Activated CD8-positive, alpha-beta memory T cell treated with anti-CD3 and anti-CD28 coated beads, Interleukin-2, amount 50 U/mL, for 1 hour (primary cell): ENCODE results near the gene LRATD1.
"Not testable (repeated sequence)": the region's sequence is repeated elsewhere in the genome, so short reads cannot be mapped to it uniquely, and the experiment has no call there.

Source experiments
- DNase-seq: peaks from one replicate; pipeline ENCODE4 v3.0.0-alpha.2; 2020; ENCODE audit errors: extremely low read depth

The LRATD1 gene, protein sequence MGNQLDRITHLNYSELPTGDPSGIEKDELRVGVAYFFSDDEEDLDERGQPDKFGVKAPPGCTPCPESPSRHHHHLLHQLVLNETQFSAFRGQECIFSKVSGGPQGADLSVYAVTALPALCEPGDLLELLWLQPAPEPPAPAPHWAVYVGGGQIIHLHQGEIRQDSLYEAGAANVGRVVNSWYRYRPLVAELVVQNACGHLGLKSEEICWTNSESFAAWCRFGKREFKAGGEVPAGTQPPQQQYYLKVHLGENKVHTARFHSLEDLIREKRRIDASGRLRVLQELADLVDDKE

DNA sequence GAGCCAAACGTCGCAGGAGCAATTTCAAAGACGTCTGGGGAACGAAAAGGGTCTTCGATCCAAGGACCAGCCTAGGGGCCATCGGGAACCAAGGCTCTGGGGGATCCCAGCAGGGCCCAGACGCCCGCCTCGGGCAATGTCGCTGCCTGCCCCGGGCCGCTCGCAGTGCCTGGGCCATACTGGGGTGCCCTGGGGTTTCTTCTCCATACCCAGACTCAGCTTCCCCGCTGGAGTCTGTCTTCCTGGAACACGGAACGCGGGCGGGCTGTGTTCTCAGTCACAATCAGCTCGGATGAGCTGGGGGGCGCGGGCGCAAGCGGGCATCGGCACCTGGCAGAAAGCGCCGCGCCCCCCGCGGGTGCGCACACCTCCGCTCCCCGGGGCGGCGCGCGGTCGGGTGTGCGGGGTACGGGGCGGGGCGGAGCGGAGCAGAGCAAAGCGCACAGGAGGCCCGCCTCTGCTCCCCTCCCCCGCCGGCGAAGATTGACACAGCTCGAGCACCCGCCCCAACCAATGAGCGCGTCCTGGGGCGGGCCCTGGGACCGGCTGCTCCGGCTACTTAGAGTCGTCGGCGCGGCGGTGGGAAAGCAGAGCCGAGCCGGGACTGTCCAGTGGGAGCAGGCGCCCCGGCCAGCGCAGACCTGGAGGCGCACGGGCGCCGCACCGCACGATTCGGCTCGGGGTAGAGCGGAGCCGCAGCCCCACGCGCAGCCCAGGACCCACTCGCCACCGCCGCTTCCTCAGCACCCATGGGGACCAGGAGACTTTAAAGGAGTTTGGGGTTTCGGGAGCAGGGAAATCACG lies at the start of gene LRATD1:
LRATD1 (plus strand) TSS at position 585 of the 804 bp plus-strand sequence. CDS start 1,263 bp downstream, outside the sequence.
- DNase-seq, result no peak

DNA sequence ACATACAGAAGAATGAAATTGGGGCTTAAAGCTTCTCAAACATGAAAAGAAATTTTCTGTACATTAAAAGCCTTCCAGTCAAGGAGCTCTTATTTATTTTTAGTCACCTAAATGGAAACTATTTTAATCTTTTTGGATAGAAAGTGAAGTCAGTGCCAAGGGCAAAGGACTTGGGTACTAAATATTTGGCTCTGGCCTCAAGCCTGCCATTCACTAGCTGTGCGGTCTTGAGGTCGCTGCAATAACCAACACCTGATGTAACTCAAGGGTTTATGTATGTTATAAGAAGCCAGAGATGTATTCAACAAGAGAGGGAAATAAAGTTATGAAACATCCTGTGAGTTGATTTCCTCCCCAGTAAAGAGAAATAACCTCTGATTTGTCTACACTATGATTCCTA lies 49.5 kb upstream of the LRATD1 start:
- DNase-seq, result no peak

DNA sequence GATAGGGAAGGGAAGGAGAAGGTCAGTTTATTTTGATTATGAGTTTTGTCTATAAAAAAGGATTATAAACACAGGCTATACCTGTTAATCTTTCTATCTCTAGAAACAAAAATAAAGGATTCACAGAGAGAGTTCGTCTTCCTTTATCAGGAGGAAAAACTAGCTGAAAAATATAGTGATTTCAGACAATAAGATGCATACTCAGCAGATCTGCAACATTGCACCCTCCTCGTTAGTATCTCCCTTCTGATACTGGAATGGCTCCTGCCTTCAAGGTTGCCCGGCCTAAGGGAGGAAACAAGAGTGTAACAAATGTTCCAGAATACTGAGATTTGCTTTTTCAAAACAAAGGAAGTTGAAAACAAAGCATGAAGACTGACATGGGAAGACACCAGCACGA lies 48.7 kb upstream of the LRATD1 start:
- no peak for DNase-seq

DNA sequence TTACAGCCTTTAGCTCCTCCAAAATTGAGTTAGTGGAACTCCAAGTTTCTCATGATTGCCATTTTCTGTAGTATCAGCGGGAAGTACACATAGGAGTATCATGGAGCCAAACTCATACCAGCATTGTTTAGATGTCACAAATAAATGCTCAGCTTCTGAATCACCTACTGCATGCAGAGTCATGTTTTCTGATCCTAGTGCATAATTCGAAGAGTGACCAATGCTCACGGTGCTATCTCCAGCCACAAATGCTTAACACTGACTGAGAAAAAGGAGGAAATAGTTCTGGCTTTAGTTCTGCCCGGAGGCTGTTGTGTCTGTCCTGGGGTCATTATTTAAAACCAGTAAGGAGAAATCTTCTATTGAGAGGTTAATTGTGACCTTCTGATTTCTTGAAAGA lies 45.4 kb upstream of the LRATD1 start:
- no peak for DNase-seq

DNA sequence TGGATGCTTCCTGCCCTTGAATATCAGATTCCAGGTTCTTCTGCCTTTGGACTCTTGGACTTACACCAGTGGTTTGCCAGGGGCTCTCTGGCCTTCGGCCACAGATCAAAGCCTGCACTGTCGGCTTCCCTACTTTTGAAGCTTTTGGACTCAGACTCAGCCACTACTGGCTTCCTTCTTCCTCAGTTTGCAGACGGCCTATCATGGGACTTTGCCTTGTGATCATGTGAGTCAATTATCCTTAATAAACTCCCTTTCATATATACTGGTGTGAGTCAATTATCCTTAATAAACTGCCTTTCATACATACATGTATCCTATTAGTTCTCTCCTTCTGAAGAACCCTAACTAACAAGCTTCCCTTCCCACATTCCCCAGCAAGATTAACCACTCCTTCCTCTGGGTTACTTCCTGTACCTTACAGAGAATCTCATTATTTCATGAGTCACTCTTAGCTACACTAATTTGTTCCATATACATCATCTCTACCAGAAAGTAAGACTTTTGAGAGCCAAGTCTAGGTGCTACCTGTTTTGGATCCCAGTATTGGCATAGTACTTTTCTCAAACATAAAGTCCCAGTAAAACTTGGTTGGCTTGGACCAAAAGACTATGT lies 31.3 kb upstream of the LRATD1 start:
- DNase-seq, result no peak

DNA sequence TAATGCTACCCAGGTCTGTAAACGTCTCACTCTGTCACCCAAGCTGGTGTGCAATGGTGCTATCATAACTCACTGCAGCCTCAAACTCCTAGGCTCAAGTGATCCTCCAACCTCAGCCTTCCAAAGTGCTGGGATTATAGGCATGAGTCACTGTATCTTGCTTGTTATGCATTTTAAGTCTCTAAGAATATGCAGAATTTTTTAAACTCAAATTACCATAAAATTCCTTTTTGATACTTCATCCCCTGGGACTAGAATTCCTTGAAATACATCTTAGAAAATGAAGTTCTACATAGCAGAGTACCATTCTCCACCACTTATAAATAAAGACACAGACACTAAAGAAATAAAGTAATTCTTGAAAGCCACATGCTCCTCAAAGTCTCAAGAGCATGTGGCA lies 30.2 kb upstream of the LRATD1 start:
- no peak for DNase-seq

DNA sequence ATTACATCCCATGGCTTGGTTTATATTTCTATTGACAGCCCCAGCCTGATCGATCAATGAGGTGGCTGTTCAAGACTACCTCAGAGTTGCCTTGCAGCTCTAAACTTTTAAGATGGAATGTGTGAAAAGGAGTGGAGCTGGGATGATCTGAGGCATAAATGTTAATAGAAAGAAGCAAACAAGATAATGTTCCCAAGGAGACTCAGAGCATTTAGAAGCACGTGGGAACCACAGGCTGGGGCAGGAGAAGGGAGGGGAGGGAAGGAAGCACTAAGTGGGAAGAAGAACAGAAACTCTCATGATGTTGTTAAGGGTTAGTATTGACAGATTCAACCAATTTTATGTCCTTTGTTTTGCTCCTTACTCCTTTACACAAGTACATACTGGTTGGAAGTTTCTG lies 28.8 kb upstream of the LRATD1 start:
- DNase-seq, result no peak

DNA sequence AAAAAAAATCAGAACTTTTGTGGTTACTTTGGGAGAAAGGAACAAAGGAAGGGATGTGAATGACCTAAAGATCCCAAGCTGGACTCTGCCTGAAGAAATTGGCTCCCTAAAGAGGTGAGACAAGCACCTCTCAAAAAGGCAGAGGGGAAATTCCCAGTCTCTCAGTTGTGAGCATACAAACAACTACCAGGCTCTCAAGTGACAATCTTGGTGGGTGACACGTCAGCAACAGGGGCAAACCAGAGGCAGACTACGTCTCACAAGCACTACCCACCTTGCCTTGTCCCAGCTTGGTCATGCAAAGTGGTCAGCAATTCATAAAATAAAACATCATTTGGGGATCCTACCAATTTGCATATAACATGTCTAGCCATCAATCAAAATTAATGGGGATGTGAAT lies 24.3 kb upstream of the LRATD1 start:
- DNase-seq, result no peak

DNA sequence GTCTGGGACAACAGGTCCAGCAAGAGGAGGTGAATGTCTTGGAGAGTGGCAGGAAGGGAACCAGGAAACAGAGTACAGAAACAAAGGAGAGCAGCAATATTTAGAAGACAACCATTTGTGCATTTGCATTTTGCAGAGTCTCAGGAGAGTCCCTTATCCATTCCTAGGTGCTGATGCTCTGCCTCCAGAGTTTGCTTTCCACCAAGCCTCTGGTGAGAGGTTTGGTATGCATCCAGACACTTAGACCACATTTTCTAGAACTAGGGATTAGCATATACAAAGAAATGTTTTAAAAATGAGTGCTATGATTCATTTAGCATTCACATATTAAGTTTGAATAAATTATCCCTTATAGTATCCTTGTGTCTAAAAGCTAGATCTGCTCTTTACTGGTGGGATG lies 18.5 kb upstream of the LRATD1 start:
- no peak for DNase-seq

DNA sequence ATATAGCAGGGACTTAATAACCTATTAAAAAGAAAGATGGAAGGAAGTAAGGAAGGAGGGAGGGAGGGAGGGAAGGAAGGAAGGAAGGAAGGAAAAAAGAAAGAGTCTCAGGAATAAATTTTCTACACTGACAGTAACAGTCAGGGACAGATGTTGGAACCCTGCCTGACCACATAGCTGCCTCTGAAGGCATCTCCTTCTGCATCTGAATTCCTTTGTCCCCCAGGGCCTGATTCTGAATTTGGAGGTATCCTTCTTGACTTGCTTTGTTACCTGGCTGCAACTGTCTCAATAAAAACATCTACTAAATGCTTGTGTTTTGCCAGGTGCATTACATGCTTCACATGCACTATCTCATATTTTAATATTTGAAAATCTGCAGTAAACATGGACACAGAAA lies 17.4 kb upstream of the LRATD1 start:
- no peak for DNase-seq

DNA sequence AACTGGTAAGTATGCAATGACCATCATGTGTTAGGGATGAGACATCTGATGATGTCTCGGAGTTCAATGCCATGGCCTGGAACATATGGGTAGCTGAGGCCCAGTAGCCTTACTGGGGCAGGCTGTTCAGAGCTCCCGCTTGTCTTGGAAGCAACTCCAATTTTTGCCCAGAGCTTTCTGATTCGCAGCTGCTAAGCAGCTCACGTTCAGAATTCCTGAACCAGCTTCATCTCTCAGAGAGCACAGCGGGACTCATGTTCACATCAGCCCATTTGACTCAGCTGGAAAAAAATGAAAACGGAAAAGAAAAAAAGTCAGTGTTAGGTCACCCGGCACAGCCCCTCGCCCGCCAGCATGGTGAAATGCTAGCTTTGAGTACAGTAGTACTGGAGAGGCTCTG lies 16.8 kb upstream of the LRATD1 start:
- DNase-seq, result no peak

DNA sequence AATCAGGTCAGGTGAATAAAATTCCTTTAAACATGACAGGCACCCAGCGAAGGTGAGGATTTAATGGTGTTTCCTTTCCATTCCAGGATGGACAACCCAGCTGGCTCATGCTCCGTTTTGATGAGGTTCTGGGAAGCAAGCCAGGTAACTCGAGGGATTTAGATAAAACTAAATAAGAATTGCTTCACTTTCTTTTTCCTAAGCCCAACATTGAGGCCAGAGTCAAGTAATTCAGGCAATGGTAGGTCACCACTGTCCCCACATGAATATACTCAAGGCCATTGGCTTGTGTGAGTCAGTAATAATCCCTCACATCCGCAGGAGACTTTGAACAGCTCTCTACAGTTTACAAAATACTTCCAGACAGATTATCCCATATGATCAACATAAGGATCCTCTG lies 16.2 kb upstream of the LRATD1 start:
- no peak for DNase-seq

DNA sequence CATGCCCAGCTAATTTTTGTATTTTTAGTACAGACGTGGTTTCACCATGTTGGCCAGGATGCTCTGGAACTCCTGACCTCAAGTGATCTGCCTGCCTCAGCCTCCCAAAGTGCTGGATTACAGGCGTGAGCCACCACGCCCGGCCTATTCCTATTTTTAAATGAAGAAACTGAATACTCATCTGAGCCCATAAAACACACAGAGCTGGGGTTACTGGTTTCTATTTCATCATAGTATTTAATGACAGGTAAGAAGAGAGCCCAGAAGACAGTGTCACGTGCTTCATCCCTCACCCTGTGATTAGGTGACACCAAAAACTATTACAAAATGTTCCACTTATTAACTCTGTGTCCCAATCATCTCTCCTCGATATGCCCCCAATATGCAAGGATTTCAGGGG lies 15.6 kb upstream of the LRATD1 start:
- DNase-seq, result no peak

DNA sequence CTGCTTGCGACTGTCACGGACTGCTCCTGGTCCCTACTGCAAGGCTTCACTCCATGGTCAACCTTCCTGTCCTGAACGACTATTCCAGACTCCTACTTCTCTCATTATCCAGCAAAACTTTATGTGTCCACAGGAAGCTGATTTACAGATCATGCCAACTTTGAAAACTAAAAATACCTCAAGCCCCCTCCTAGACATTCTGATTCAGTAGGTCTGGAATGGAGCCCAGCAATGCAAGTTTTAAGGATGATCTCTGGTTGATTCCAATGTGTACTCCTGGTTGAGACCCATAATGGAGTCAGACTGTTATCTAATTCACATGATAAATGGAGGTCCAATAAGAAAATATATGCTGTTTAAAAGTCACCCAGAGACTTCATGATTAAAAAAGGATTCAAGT lies 13.1 kb upstream of the LRATD1 start:
- no peak for DNase-seq

DNA sequence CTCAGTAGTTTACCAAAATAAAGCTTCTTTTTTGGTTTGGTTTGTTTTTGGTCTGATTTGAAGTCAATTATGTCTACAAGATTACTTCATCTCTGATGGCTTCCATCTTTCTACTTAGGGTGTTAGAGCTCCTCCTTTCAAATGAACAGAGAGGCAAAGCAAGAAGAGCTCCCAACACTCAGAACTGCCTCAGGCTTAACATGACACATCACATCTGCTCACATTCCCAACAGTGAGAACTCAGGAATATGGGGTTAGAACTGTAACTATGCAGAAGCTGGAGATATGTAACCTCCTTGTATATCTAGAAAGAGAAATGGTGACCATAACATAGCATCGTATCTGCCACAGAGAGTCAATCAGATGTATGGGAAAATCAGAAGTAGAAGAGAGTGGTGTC lies 11.4 kb upstream of the LRATD1 start:
- no peak for DNase-seq

DNA sequence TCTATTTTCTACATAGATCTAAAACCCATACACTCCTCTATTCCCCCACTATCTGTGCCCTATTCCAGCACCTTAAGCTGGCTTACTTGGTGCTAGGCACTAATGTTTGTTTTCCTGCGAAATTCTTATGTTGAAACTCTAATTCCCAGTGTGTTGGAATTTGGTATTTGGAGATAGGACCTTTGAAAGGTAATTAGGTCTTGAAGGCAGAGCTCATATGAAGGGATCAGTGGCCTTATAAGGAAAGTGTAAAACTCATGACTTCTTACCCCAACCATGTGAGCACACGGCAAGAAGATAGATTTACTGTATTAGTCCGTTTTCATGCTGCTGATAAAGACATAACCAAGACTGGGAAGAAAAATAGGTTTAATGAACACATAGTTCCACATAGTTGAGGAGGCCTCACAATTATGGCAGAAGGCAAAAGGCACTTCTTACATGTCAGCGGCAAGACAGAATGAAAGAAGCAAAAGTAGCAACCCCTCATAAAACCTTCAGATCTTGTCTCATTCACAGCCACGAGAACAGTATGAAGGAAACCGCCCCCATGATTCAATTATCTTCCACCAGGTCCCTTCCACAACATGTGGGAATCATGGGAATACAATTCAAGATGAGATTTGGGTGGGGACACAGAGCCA lies 10.5 kb upstream of the LRATD1 start:
- DNase-seq, result no peak

DNA sequence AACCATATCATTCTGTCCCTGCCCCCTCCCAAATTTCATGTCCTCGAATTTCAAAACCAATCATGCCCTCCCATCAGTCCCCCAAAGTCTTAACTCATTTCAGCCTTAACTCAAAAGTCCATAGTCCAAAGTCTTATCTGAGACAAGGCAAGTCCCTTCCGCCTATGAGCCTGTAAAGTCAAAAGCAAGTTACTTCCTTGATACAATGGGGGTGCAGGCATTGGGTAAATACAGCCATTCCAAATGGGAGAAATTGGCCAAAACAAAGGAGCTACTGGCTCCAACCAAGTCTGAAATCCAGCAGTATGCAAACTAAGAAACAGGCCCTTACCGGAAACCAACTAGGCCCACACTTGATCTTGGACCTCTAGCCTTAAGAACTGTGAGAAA lies 10.0 kb upstream of the LRATD1 start:
- not testable (repeated sequence) for DNase-seq

DNA sequence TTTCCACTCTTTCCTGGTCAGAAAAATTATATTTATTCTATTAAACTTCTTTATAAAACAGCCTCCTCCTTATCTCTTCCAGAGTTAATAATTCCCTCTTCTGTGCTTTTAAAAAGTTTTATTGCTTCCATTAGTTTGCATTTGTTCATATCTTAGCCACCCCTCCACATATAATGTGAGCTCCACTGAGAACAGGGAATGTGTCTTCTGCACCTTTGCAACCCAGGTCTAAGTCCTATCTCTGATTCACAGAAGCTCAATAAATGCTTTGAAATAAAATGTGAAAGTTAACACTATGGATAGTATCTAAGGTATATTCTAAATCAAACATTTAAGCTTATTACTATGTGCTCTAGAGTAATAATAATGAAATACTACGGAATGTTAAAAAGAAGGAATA lies 9.3 kb upstream of the LRATD1 start:
- no peak for DNase-seq

DNA sequence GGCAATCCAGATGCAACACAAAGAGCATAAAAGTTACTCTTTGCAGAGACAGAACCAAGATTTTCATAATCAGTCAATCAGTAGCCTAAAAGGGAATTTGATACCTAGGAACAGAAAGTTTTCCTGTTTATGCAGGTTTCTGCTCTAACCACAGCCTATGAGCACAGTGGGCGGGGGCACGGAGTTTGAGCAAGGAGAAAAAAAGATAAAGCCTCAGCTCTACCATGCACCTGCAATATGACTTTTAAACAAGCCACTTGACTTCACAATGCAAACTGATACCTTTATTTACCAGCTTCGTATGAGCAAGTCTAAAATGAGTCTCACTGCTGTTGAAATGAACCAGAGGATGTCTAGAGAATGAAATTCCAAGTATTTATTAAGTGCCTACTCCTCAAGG lies 5.6 kb upstream of the LRATD1 start:
- no peak for DNase-seq

DNA sequence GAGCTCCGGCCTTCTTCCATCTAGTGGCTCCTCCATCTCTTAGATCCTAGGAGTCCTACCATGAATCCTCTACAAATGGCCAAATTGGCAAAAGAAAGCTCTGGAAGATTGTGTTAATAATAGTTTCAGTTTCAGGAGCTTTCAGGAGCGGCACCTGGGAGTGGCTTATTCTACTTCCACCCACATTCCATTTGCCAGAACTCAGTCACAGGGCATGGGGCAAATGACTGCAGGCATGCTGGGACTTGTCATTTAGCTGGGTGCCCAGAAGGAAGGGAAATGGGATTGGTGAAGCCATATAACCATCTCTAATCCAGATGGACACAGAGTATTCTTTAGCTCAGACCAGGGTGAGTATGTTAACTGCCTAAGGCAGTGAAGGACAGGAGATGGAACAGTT lies 3.6 kb upstream of the LRATD1 start:
- DNase-seq, result no peak

DNA sequence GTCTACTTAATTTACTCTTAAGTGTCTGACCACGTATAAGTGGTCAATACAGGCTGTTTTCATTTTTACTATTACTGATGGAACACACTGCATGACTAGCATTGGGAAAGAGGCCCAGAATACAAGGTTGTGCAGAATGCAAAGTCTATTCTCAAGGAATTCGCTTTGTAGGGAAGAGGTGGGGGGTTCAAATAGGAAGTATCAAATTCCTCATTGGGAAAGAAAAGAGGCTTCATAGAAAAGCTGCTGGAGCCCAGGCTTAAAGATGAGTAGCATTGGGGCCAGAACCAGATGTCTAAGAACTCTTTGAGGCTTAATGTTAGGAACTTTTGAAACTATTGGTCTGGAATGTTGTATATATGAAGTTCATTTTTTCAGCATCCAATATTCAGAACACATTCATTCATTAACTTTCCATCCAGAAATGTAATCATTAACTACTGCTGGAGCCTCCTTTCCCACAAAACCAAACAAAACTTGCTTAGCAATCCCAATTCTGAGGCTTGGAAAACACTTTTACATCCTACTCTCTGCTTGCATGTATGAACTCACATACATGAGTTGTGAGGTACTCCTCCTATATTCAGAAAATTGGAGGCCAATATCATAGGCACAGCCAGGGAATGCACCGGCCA lies 994 bp upstream of the LRATD1 start:
- DNase-seq, result no peak

DNA sequence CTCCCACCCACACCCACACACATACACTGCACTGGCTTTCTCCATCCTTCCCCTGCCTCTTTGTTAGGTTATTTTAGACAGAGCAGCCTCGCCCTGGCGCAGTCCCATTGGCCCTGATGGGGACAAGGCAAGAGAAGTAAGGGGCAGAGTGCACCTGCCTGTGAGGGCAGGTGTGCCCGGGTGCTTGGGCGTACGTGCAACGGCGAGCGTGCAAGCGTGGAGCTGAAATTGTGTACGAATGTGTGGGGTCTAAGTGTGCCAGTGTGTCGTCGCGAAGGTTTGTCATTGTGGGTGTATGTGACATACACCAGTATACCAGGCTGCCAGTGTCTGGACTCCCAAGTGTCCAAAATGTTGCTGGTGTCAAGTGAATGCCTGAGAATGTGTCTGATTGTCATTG lies 544 bp downstream of the LRATD1 start:
- no peak for DNase-seq
